ENCODE results near the gene TRIM41. TPM values are rescaled to one million over a fixed set of nuclear protein-coding genes. Genes with fewer than 3 reads are reported as not detected.

Gene TRIM41
- total RNA-seq, 1 experiment from 2014 or later, result 34.2 TPM

DNA sequence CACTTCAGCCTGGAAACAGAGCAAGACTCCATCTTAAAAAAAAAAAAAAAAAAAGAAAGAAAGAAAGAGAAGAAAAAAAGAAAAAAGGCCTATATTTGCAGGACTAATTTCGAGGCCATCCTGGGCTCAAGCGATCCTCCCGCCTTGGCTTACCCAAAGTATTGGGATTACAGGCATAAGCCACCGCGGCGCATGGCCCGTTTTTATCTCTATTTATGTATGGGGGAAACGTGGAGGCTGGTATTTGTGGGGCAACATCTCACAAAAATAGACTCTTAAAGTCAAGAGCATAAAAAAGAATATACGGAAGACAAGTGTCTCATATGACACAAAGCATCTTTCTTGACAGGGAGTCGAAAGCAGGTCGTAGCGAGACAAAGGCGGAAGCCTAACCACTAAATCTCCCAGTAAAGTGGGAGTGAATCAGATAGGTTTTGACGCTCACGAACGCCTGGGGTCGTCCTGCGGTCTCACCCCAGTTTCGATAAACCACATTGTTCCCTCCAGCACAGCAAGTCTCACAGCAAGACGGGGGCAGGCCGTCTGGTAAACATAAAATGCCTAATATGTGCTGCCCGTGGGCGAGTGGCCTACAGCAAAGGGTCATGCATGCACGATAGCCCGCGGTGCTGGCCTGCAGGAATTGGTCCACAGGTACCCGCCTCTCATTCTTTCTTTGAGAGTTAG, 1.8 kb upstream of the TRIM41 start:
- no CpG with 5 or more reads among the region's 27 CpGs for WGBS (ENCODE audit: extremely low coverage, insufficient read length, low lambda C conversion rate)
- Mint-ChIP-seq H3K4me1 (peaks cover 27 to 33% of the 10 kb centered on the region in 2 experiments), H3K36me3 (ENCODE audit: insufficient read depth in 1 of 3, low read depth in 3 of 3) (peaks cover 3 to 14% (median 5%) of the 10 kb centered on the region in 3 experiments; a peak in 4 of 7 replicates), H3K4me3 (peak overlapping the region; percentile 98 to 99), H3K9me3 (peaks cover 0 to 8% of the 10 kb centered on the region in 2 experiments; a peak in 2 of 5 replicates), H3K27me3 (ENCODE audit: low read depth) (peaks cover 30% of the 10 kb centered on the region), H3K27ac (no peak overlapping the region)
- no peak overlapping the region for H3K56ac ChIP-seq (ENCODE audit: insufficient read length, low read depth, low read length)
- H3K23me2 ChIP-seq (ENCODE audit: insufficient read length, low read depth, low read length, poor library complexity, severe bottlenecking), result peaks cover 15% of the 10 kb centered on the region
- H3K4ac ChIP-seq (ENCODE audit: low read depth, low read length), result no peak overlapping the region
- no peak overlapping the region for H3K9ac ChIP-seq (ENCODE audit: extremely low read depth, insufficient read length, low read length)
- H4K8ac ChIP-seq (replicated peaks; ENCODE audit: insufficient read length, low read depth, low read length), result no peak overlapping the region
- no peak overlapping the region for H2AFZ ChIP-seq (ENCODE audit: low read length)
- H3K4me1 ChIP-seq (ENCODE audit: insufficient read depth, low read length), result no peaks in the 10 kb centered on the region; the same call in 1 of the 2 replicates
- H3T11ph ChIP-seq (ENCODE audit: low read length), result no peak overlapping the region
- H2BK120ac ChIP-seq (ENCODE audit: low read depth, low read length, poor library complexity, severe bottlenecking), result no peak overlapping the region
- H2BK15ac ChIP-seq (ENCODE audit: low read depth, low read length), result no peak overlapping the region
- H3K79me1 ChIP-seq (ENCODE audit: insufficient read depth, low read depth, low read length, poor library complexity, severe bottlenecking), result peaks cover 3% of the 10 kb centered on the region
- no peak overlapping the region for H2BK20ac ChIP-seq (ENCODE audit: low read depth, low read length, poor library complexity, severe bottlenecking)
- no peak for DNase-seq
- H4K91ac ChIP-seq (ENCODE audit: insufficient read length, low read depth, low read length), result no peak overlapping the region
- H4K5ac ChIP-seq (ENCODE audit: insufficient read length, low read depth, low read length), result no peak overlapping the region
- H4K20me1 ChIP-seq (ENCODE audit: control insufficient read depth, insufficient read depth, insufficient read length), result no peaks in the 10 kb centered on the region
- no peak overlapping the region for H3K14ac ChIP-seq (ENCODE audit: insufficient read depth, low read length)
- no peak overlapping the region for H3K27ac ChIP-seq (ENCODE audit: insufficient read length, low read depth, low read length)
- no peak overlapping the region for H3K23ac ChIP-seq (ENCODE audit: insufficient read length, low read depth, low read length)
- H2BK12ac ChIP-seq (ENCODE audit: insufficient read length, low read depth, low read length), result no peak overlapping the region
- no peaks in the 10 kb centered on the region for H3K27me3 ChIP-seq (ENCODE audit: insufficient read depth, low read length)
- no peak overlapping the region for H3K18ac ChIP-seq (ENCODE audit: insufficient read length, low read depth, low read length)
- H3K4me2 ChIP-seq (ENCODE audit: insufficient read depth, insufficient read length, low read length), result peak overlapping the region; percentile 74
- H3K79me2 ChIP-seq (ENCODE audit: insufficient read depth, low read length), result no peaks in the 10 kb centered on the region
- no peak for TF ChIP-seq CTCF (conservative IDR thresholded peaks at IDR 0.05)
- no peak overlapping the region for H2BK5ac ChIP-seq (ENCODE audit: insufficient read length, low read length)
- no peaks in the 10 kb centered on the region for H3K9me3 ChIP-seq (ENCODE audit: control insufficient read depth, low read depth, low read length)
- no peak overlapping the region for H2AK5ac ChIP-seq (ENCODE audit: insufficient read length, low read length)

All from H9 (cell line).